Osteocyte (in vitro differentiated cells): Measurements from ENCODE around the gene ZRANB1. TPM values are rescaled to one million over a fixed set of nuclear protein-coding genes. Genes with fewer than 3 reads are reported as not detected.
A peak's percentile ranks its signal among the peaks of the same experiment; 100 is the strongest.

ENCODE experiments used
- DNase-seq: peaks from one replicate; pipeline ENCODE4 v3.0.0; 2021; ENCODE audit warnings: mixed read lengths; ENCODE audit not compliant: unreplicated experiment; ENCODE audit errors: extremely low spot score
- H3K27ac Mint-ChIP-seq: one replicate; pipeline ENCODE4 v1.8.0; 2021; ENCODE audit warnings: mild to moderate bottlenecking, mixed read lengths; ENCODE audit not compliant: unreplicated experiment
- H3K27me3 Mint-ChIP-seq: one replicate; pipeline ENCODE4 v1.8.0; 2021; ENCODE audit warnings: mixed read lengths; ENCODE audit not compliant: unreplicated experiment
- H3K36me3 Mint-ChIP-seq: one replicate; pipeline ENCODE4 v1.8.0; 2021; ENCODE audit warnings: mixed read lengths; ENCODE audit not compliant: unreplicated experiment
- H3K4me1 Mint-ChIP-seq: one replicate; pipeline ENCODE4 v1.8.0; 2021; ENCODE audit warnings: mixed read lengths; ENCODE audit not compliant: unreplicated experiment
- H3K4me3 Mint-ChIP-seq: one replicate; pipeline ENCODE4 v1.8.0; 2021; ENCODE audit warnings: mild to moderate bottlenecking, moderate library complexity, mixed read lengths; ENCODE audit not compliant: unreplicated experiment
- H3K9me3 Mint-ChIP-seq: one replicate; pipeline ENCODE4 v1.8.0; 2021; ENCODE audit warnings: mixed read lengths; ENCODE audit not compliant: unreplicated experiment
- CTCF ChIP-seq: fragments of 200-600 bp; sonication (generic); IDR thresholded peaks from 2 replicates; pipeline ENCODE4 v1.5.0; 2021; ENCODE audit warnings: antibody characterized with exemption, mild to moderate bottlenecking, moderate library complexity
- total RNA-seq: library from RNA; stranded (reverse); gene quantifications from 2 replicates; pipeline ENCODE4 v1.2.1, GENCODE V29; 2021

The ZRANB1 gene
- total RNA-seq, 1 donor from 2014 or later: 26.8 TPM

- H3K36me3 Mint-ChIP-seq: peaks cover 11% of the 10 kb centered on the region
- DNase-seq: no peak
- TF ChIP-seq CTCF: no peak
- H3K27me3 Mint-ChIP-seq: no peaks in the 10 kb centered on the region
- H3K27ac Mint-ChIP-seq: no peak overlapping the region
- H3K4me1 Mint-ChIP-seq: peaks cover 34% of the 10 kb centered on the region
- peaks cover under 1% of the 10 kb centered on the region for H3K9me3 Mint-ChIP-seq
- H3K4me3 Mint-ChIP-seq: no peak overlapping the region
These were observed 72.3 kb downstream of the ZRANB1 start for GRCh38 chr10:125014086-125014830.

GRCh38 chr10:125014836-125015355 is 73.0 kb downstream of the ZRANB1 start:
- H3K36me3 Mint-ChIP-seq: peaks cover 16% of the 10 kb centered on the region
- no peak overlapping the region for H3K27ac Mint-ChIP-seq
- no peak overlapping the region for H3K4me3 Mint-ChIP-seq
- peaks cover 40% of the 10 kb centered on the region for H3K4me1 Mint-ChIP-seq
- no peaks in the 10 kb centered on the region for H3K27me3 Mint-ChIP-seq
- peaks cover 5% of the 10 kb centered on the region for H3K9me3 Mint-ChIP-seq
- no peak for DNase-seq
- TF ChIP-seq CTCF: no peak

- H3K36me3 Mint-ChIP-seq: peaks cover 19% of the 10 kb centered on the region
- H3K4me3 Mint-ChIP-seq: no peak overlapping the region
- peaks cover 5% of the 10 kb centered on the region for H3K9me3 Mint-ChIP-seq
- no peak for DNase-seq
- TF ChIP-seq CTCF: no peak
- no peaks in the 10 kb centered on the region for H3K27me3 Mint-ChIP-seq
- H3K27ac Mint-ChIP-seq: peak overlapping the region; percentile 45
- peaks cover 38% of the 10 kb centered on the region for H3K4me1 Mint-ChIP-seq
These were observed 73.5 kb downstream of the ZRANB1 start for GRCh38 chr10:125015356-125015944.

- TF ChIP-seq CTCF: no peak
- H3K27ac Mint-ChIP-seq: no peak overlapping the region
- peaks cover 41% of the 10 kb centered on the region for H3K4me1 Mint-ChIP-seq
- H3K9me3 Mint-ChIP-seq: peaks cover 5% of the 10 kb centered on the region
- H3K4me3 Mint-ChIP-seq: no peak overlapping the region
- H3K36me3 Mint-ChIP-seq: peaks cover 23% of the 10 kb centered on the region
- DNase-seq: no peak
- no peaks in the 10 kb centered on the region for H3K27me3 Mint-ChIP-seq
These were observed 74.2 kb downstream of the ZRANB1 start for GRCh38 chr10:125016123-125016522.

GRCh38 chr10:125016611-125017202 is 74.8 kb downstream of the ZRANB1 start:
- H3K27ac Mint-ChIP-seq: peak overlapping the region; percentile 4
- H3K27me3 Mint-ChIP-seq: no peaks in the 10 kb centered on the region
- no peak overlapping the region for H3K4me3 Mint-ChIP-seq
- H3K4me1 Mint-ChIP-seq: peaks cover 47% of the 10 kb centered on the region
- TF ChIP-seq CTCF: no peak
- H3K9me3 Mint-ChIP-seq: peaks cover 5% of the 10 kb centered on the region
- DNase-seq: no peak
- peaks cover 28% of the 10 kb centered on the region for H3K36me3 Mint-ChIP-seq
